ENCODE data around the gene NTNG1.

DNA sequence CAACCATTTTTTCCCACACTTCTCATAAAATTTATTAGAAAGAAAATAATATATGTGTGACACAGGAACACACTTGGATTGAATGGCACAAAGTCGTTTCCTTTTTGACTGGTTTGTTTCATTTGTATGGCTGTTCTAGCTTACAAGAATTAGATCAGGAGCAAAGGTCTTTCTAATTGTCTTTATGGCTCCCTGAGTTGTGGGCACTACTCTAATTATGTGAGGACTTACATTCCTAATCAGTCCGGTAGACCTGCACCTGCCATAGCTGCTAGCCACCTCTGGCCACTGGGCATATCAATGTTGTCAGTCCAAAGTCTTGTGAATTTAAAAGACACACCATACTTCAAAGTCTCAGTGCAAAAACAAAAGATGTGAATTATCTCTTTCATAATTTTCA is 346.7 kb downstream of the NTNG1 start:
- TF ChIP-seq, protein P1, sequence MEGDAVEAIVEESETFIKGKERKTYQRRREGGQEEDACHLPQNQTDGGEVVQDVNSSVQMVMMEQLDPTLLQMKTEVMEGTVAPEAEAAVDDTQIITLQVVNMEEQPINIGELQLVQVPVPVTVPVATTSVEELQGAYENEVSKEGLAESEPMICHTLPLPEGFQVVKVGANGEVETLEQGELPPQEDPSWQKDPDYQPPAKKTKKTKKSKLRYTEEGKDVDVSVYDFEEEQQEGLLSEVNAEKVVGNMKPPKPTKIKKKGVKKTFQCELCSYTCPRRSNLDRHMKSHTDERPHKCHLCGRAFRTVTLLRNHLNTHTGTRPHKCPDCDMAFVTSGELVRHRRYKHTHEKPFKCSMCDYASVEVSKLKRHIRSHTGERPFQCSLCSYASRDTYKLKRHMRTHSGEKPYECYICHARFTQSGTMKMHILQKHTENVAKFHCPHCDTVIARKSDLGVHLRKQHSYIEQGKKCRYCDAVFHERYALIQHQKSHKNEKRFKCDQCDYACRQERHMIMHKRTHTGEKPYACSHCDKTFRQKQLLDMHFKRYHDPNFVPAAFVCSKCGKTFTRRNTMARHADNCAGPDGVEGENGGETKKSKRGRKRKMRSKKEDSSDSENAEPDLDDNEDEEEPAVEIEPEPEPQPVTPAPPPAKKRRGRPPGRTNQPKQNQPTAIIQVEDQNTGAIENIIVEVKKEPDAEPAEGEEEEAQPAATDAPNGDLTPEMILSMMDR (IDR thresholded peaks at IDR 0.05), result no peak
- TF ChIP-seq POLR2A (IDR thresholded peaks at IDR 0.05), result no peak
- no peak for TF ChIP-seq EP300 (IDR thresholded peaks at IDR 0.05)
- no peak for TF ChIP-seq POLR2AphosphoS5 (IDR thresholded peaks at IDR 0.05)
